ENCODE data around the gene KLHL13.
"Not testable (repeated sequence)": the region's sequence is repeated elsewhere in the genome, so short reads cannot be mapped to it uniquely, and the experiment has no call there.

KLHL13 gene

DNA sequence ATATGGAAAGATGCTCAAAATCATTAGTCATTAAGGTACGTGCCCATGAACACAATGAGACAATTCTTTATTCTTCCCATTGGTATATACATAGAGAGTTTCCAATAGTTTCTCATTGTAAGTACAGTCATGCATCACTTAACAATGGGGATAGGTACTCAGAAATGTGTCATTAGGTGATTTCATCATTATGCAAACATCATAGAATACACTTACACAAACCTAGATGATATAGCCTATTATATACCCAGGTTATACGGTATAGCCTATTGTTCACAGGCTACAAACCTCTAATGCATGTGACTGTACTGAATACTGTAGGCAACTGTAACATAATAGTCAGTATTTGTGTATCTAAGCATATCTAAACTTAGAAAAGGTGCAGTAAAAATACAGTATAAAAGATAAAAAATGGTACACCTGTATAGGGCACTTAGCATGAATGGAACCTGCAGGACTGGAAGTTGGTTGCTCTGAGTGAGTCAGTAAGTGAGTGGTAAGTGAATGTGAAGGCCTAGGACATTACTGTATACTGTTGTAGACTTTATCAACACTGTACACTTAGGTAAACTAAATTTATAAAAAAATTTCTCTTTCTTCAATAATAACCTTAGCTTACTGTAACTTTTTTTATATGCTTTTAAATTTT, 49.6 kb downstream of the KLHL13 start:
- no peak for DNase-seq (ENCODE audit: low read depth in 2 of 2)

DNA sequence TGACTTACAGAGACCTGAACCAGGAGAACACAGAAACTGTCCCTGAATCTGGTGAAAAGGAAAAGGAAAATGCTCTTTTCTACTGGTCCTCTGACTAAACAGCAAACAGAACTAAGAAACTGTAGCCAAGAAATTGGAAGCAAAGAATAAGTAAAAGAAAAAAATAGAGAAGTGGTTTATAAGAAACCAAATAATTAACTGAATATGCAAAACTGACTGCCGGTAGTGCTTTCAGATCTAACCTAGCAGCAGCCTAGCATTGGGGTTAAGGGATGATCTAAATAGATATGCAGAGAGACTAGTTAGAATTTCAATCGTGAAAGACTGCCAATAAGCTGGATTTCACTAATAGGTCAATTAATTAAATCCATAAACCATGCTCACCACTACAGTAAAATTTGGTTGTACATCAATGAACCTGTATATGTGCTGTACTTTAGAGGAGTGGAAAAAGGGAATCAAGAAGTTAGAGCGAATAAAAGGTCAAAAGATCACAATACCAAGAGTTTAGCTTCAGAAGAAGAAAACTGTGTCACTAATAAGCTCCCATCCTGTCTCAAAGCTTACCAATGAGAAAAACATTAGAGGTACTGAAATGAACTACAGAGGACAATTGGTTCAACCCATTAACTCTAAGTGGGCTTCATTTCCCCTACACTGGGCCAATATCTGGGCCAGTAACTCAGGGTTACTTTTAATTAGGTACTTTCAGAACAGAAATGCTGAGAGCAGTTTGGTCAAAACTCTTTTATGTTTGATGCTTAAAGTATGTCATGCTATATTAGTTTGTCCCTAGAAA, 53.6 kb downstream of the KLHL13 start:
- DNase-seq (ENCODE audit: low read depth in 2 of 2) = no peak

DNA sequence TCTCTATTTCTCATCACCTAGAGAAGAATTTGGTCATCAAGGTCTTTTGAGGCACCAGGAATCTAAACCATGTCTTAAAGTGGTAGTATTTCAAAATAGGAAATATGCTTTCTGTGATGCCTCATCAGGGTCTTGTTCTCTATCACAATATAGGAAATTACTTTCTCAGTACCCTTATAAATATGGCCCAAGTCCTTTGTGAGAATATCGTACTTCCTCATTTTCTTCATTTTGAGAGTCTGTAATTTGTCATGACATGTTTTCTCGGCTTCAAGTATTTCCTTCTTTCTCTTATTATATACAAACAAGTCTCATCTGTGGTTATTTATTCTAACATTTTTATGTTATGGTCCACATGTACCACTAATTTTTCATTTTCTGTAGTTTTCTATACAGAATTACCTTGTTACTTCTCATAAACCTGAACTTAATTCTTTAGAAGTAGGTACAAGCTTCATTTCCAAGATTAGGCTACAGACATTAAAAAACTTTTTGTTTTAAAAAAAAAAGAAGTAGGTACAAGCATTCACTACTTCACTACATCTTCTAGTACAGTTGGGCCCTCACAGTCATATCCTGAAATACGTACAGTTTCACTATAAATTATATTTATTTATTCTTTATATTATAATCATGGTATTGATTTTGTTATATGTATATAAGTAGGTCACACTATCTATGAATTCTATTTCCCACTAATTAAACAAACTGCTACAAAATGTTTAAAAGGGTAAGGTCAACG, 54.4 kb downstream of the KLHL13 start:
- no peak for DNase-seq (ENCODE audit: low read depth in 2 of 2)

DNA sequence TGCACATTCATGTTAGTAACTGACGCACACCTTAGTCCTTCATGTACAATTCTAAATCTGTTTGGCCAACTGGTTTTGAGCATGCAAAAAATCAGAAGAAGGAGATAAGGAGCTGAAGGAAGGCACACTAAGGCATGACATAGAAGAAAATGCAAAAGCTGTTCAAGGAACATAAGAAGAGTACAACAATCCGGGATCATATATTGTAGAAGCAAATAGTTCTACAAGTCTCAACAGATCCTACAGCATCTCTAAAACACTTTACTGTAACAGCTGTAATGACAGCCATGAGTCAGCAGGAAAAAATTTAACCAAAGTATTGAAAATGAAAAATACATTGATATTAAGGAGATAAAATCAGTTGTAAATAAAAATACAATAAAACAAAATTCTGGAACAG, 57.7 kb downstream of the KLHL13 start:
- DNase-seq (ENCODE audit: low read depth in 2 of 2) = no peak

DNA sequence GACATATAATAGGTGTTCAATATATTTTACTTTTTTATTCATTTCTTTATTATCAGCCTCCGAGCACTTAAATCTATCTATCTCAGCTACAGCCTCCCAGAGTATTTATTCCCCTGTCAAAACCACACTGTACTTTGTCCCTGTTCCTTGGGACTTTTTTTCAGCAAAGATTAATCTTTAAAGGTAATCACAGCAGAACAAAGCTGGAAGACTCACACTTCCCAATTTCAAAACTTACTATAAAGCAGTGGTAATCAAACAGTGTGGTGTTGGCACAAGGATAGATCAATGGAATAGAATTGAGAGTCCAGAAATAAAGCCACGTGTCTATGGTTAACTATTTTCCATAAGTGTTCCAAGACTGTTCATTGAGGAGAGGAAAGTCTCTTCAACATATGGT, 59.7 kb downstream of the KLHL13 start:
- no peak for DNase-seq (ENCODE audit: low read depth in 2 of 2)

DNA sequence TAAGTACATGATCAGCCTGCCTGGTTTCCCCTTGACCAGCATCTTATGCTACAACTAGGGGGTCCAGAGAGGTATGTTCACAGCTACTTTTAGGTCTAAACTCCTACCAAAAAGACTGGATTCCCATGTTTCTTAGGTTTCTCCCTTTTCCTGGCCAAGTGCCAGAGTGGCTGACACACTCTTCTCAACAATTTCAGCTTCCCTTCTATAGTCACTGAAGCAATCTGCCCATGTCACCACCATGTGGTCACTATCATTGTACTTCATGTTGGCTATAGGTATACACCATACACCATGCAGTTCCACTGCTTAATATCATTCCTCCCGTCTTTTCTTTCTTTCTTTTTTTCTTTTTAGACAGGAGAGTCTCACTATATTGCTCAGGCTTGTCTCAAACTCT, 66.9 kb downstream of the KLHL13 start:
- DNase-seq (ENCODE audit: low read depth in 2 of 2) = no peak

DNA sequence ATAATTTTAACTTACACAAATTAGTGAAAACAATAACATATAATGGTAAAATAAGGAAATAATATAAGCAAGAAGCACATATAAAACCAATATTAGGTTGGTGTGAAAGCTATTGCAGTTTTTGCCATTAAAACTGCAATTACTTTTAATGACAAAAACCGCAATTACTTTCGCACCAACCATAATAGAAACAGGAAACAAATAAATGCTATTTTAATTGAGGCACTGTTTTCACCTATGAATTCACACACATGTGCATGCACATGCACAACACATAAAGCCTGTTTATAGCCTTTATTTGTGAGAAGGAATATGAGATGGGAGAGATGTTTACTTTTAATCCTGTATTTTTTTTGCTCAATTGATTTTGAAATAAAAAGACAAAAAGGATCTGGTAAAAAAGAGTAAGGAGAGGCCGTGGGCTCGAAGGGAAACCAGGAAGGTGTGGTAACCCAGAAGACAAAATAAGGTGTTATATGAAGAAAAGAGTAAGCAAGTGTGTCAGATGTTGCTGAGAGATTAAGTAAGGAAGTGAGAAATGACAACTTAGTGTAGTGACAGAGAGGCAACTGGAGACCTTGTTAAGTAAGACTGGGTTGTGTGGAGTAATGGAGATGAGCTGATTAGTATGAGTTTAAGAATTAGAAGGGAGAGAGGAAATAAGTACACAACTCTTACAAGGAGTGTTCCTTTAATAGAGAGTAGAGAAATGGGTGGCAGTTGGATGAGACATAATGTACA, 69.0 kb downstream of the KLHL13 start:
- no peak for DNase-seq (ENCODE audit: low read depth in 2 of 2)

DNA sequence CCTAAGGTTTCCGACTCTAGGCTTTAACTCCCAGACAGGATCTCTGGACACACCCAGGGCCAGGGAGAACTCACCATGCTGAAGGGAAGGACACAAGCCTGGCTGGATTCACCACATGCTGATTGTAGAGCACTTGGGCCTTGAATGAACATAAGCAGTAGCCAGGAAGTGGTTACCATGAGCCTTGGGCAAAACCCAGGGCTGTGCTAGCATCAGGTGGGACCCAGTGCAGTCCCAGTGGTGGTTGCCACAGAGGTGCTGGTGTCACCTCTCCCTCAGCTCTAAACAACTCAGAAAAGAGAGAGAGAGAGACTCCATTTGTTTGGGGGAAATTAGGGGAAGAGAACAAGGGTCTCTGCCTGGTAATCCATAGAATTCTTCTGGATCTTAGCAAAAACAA, 77.0 kb downstream of the KLHL13 start:
- DNase-seq (ENCODE audit: low read depth in 2 of 2) = no peak

DNA sequence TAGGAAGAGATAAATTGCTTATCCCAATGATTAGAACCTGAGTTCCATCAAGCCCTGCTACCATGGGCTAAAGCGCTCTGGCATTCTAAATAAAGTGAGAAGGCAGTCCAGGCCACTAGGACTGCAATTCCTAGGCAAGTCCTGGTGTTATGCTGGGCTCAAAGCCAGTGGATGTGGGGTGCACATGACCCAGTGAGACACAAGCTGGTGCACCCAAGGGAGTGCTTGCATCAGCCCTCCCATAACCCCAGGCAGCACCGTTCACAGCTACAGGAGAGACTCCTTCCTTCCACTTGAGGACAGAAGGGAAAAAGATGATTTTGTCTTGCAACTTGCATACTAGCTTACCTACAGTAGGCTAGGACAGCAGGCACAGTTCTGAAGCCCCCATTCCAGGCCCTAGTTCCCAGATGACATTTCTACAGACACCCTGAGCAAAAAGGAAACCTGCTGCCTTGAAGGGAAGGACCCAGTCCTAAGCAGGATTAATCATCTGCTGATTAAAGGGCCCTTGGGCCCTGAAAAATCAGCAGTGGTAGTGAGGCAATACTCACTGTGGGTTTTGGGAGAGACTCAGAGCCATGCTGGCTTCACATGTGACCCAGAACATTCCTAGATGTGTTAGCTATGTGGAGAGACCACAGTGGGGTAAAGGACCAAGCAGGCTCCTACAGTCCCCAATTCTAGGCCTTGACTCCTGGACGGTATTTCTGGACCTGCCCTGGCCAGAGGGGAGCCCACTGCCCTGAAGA, 77.8 kb downstream of the KLHL13 start:
- no peak for DNase-seq (ENCODE audit: low read depth in 2 of 2)

DNA sequence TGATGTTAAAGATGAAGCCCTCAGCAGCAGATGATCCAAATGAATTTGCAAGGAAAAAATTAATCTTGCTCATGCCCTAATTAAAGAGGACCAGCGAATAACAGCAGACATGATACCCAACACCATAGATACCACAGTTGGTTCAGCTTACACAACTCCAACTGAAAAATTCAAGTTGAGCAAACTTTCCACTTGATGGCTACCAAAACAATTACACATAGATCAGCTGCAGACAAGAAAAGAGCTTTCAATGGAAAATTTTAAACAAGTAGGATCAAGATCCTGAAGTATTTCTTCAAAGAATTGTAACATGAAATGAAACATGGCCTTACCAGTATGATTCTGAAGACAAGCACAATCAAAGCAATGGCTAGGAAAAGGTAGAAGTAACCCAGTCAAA, 90.0 kb downstream of the KLHL13 start:
- DNase-seq (ENCODE audit: low read depth in 2 of 2) = no peak

DNA sequence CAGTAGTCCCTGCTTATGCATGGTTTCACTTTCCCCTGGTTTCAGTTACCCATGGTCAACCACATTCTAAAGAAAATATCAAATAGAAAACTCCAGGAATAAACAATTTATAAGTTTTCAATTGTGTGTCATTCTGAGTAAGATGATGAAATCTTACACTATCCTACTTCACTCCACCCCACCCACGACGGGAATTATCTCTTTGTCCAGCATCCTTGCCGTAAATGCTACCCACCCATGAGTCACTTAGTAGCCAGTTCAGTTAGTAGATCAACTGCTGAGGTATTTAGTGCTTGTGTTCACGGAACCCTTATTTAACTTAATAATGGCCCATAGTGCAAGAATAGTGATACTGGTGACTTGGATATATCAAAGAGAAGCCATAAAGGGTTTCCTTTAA, 91.4 kb downstream of the KLHL13 start:
- no peak for DNase-seq (ENCODE audit: low read depth in 2 of 2)

DNA sequence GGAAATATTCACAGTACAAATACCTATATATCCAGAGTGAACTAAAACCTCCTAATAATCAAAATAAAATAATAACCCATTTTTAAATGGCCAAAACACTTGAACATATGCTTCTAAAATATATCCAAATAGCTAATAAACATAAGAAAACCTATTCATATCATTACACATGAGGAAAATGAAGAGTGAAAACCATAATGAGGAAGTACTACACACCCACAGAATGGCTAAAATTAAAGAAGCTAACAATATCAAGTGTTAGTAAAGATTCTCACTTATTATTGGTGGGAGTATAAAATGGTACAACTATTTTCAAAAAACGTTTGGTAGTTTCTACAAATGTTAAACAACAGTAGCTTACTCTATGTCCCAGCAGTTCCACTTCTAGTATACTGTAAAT, 92.1 kb downstream of the KLHL13 start:
- no peak for DNase-seq (ENCODE audit: low read depth in 2 of 2)

DNA sequence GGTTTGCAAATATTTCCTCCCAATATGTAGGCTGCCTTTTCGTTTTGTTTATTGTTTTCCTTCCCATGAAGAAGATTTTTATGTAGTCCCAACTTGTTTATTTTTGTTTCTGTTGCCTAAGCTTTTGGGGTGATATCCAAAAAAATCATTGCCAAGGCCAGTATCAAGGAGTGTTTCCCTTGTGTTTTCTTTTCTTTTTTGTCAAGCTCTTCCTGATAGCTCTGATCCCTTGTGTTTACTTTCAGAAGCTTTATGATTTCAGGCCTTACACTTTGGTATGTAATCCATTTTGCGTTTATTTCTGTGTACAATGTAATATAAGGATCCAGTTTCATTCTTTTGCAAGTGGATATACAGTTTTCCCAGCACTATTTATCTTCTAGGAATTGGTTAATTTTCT, 93.9 kb downstream of the KLHL13 start:
- DNase-seq (ENCODE audit: low read depth in 2 of 2) = no peak

DNA sequence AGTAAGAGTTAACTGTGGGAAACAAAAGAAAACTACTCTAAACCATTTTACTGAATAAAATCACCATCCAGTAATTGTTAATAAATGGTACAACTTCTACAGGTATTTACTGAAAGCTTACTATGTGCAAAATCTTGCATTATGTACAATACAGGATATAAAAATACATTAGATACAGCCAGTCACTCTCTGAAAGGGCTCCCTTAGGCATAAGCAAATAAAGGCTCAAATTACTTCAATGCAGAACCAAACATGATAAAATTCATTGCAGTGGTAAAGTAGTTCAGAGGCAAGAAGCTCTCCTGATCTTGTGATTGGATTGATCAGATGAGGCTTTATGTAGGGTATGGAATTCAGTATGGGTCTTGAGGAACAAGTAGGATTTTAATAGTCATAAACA, 100.2 kb downstream of the KLHL13 start:
- no peak for DNase-seq (ENCODE audit: low read depth in 2 of 2)

DNA sequence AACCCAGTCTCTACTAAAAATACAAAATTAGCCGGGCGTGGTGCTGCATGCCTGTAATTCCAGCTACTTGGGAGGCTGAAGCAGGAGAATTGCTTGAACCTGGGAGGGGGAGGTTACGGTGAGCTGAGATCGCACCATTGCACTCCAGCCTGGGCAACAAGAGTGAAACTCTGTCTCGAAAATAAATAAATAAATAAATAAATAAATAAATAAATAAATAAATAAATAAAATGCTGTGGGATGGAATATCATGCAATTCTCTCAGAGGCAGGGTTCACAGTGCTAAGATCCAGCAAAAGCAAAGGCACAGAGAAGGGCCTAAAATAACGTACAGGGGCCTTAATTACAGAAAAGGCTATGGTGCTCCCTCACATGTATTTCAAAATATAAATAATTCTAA, 114.2 kb downstream of the KLHL13 start:
- DNase-seq (ENCODE audit: low read depth in 2 of 2) = not testable (repeated sequence)

DNA sequence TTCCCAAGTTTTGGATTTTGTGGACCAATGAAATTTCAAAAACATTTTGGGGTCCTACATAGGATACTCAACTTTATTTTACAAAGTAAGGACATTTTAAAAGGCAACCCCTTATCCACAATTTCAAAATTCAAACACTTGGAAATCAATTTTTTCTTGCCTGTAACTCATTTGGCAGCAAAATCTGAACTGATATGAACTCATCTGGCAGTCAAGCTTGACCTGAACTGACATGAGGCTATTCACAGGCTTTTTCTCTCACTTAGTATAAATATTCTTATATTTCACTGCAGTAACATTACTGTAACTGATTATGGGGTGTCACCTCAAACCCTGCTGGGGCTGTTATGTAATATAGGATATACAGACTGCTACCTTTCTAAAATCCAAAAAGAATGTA, 116.1 kb downstream of the KLHL13 start:
- DNase-seq (ENCODE audit: low read depth in 2 of 2) = no peak

DNA sequence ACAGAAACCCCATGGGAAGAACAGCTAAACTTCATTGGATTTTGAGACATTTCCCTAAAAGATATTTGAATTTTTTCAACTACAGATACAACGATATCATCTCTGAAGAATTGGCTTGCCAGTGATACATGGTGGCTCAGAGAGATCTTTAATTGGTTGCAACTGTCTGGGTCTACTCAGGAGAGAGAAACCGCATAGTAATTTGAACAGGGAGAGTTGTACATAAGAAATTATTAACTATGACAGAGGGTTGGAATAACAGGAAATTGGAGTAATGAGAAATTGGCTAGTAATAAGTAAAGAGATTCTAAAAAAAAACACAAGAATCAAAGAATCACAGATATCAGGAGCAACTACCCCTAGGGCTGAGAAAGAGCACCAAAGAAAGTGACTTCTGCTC, 118.4 kb downstream of the KLHL13 start:
- DNase-seq (ENCODE audit: low read depth in 2 of 2) = no peak

DNA sequence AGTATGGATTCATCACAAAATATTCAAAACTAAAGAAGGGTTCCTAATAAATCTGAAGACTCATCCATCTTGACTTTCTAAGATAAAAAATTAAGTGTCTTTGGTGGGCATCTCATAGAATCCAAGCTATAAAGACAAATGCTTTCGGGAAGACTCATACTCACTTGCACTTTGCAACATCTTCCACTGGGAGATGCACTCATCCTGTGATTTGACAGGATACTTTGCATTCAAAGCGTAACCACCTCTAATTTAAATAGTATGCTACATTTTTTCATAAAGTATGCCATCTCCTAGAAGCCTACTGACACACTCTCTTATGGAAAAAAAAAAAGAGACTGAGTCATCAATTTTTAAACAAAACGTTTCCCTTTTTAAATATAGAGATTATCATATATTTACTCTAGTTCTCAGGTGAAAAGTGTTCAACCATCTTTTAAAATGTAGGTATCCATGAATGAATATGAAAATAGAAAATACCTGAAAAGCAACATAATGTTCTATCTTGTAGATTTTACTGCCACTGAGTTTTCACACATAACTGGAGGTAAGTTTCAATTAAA, 119.6 kb downstream of the KLHL13 start:
- no peak for DNase-seq (ENCODE audit: low read depth in 2 of 2)

DNA sequence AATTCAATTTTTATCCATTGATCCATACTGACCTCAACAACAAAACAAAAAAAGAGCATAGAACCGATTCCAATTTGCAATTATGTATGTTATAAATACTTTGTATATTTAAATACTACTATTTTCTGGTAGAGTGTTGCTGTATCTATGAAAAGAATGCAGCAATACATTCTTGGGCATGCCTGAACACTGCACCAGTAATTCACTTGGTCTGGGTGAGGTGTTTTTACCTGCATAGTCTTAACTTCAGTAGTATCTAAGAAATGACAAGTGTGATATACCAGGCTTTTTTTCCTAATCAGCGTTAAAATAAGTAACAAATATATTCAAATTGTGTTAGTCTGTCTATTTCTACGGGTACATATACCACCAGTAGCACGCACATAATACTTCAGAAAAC, 120.2 kb downstream of the KLHL13 start:
- no peak for DNase-seq (ENCODE audit: low read depth in 2 of 2)

DNA sequence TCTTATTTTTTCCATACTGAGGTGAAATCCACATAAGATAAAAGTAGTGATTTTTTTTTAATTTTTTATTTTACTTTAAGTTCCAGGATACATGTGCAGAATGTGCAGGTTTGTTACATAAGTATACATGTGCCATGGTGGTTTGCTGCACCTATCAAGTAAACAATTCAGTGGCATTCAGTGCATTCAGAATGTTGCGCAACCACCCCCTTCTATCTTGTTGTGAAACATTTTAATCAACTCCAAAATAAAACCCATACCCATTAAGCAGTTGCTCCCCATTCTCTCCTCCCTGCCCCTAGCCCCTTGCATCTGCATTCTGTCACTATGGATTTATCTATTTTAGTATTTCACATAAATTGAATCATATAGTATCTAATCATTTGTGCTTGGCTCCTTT, 121.2 kb downstream of the KLHL13 start:
- no peak for DNase-seq (ENCODE audit: low read depth in 2 of 2)

DNA sequence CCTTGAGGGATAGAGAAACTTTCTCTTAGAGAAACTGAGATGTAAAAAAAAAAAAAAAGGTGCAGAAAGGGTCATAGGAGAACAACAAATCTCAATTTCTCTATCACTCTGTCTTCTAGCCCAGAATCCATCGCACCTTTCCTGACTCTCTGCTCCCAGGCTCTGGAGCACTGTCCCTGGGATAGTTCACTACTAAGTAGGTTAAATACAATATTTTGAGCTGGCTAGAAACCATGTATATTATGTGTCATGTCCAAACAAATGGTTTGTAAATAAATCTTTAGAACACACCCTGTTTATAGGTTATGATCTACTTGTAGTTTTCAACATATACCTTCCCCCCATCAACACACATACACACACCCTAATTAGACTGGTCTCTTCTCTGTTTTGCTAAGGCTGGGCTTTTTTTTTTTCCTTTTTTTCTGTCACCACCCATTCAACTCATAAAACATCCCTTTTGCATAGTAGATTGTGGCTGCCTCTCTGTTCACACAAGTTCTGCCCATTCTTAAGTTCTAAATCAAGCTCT, 124.4 kb downstream of the KLHL13 start:
- DNase-seq (ENCODE audit: low read depth in 2 of 2) = no peak
